Ovary (tissue), 9 donors: ENCODE measurements around the gene ZSCAN22. TPM values are rescaled to one million over a fixed set of nuclear protein-coding genes. Genes with fewer than 3 reads are reported as not detected.

Experiments
- DNase-seq, 5 donors: peaks; one replicate each; pipeline ENCODE4 v3.0.0-alpha.2; 2019 to 2020
- H3K27ac ChIP-seq, 2 donors: fragments of 200-600 bp; one replicate each; pipeline versions ENCODE4 v1.5.1 to v1.8.0; 2019 to 2022
- H3K27me3 ChIP-seq: fragments of 200-600 bp; one replicate; pipeline ENCODE4 v1.8.0; 2022
- H3K36me3 ChIP-seq: fragments of 200-600 bp; sonication (generic); one replicate; pipeline ENCODE4 v1.5.1; 2019
- H3K4me1 ChIP-seq: one replicate; pipeline ENCODE4 v1.8.1; 2013; ENCODE audit warnings: mild to moderate bottlenecking, moderate library complexity; ENCODE audit not compliant: insufficient read depth
- H3K4me3 ChIP-seq: fragments of 200-600 bp; sonication (generic); one replicate; pipeline ENCODE4 v1.5.1; 2017
- H3K9me3 ChIP-seq, 2 donors: fragments of 200-600 bp in 1 of 2; sonication (generic) in 1 of 2; one replicate each; pipeline versions ENCODE4 v1.5.1 to v1.8.1; 2013 to 2019; ENCODE audit warnings: mild to moderate bottlenecking in 1 of 2, moderate library complexity in 1 of 2
- EP300 ChIP-seq: sonication (generic); formaldehyde crosslinking; IDR thresholded peaks from one replicate; pipeline ENCODE4 v1.6.1; 2017; ENCODE audit warnings: antibody characterized with exemption
- POLR2A ChIP-seq: fragments of 450-650 bp; IDR thresholded peaks from one replicate; pipeline ENCODE4 v1.6.1; 2017; ENCODE audit warnings: antibody characterized with exemption, mild to moderate bottlenecking, moderate library complexity
- WGBS, 3 donors: extraction: QIAGEN DNeasy Blood & Tissue Kit in 1 of 3; methylation state at CpG; one replicate each; pipeline versions ENCODE4 v1.1.5 to v1.1.7; 2013 to 2017; 5-methylcytosine and 5-hydroxymethylcytosine counted together
- intact Hi-C, 4 donors: fragments of 100-400 bp; cut with DNase I; formaldehyde crosslinking; loops; one replicate each; pipeline versions ENCODE4 v1.11.0 to v1.15.1; 2022 to 2023
- polyA plus RNA-seq, 2 donors: library from polyadenylated mRNA; stranded (reverse); fragments of 200-250 nt in 1 of 2; fragments of 350-450 nt in 1 of 2; fragmentation: Illumina TruSeq in 1 of 2; extraction: RNeasy Lipid Tissue Mini Kit (QIAGEN cat#74804) in 1 of 2; gene quantifications; one replicate each; pipeline ENCODE4 v1.2.3, GENCODE V29; 2013 to 2014
- total RNA-seq, 7 donors: library from RNA; depleted of rRNA in 2 of 7; stranded (reverse); fragments of >200 nt in 2 of 7; fragmentation: NEBNext Ultra II Directional in 3 of 7; extraction: Animal tissue kit (Norgen Biotek cat#: 25700) in 3 of 7; gene quantifications; one replicate each; pipeline versions ENCODE4 v1.1.0 to v1.2.4, GENCODE V29; 2016 to 2023
- TF ChIP-seq, protein P1 (sequence below), 3 donors: fragments of 450-650 bp in 2 of 3; fragments of 200-600 bp in 1 of 3; IDR thresholded peaks; one replicate each; pipeline versions ENCODE4 v1.5.1 to v1.8.0; 2016 to 2022; ENCODE audit warnings: antibody characterized with exemption in 3 of 3, mild to moderate bottlenecking in 1 of 3
- donor health status: DM: no; HTN: no; CAD: no; lungs with moderate emphysema.
- donor health status: DM: no; HTN: no; CAD: no.
- donor health status: Bipolar disorder and iron deficiency.
- donor health status: DM: yes; HTN: yes; CAD: no.
- donor health status: DM: no; HTN: no; CAD: no.
- donor health status: DM: yes; HTN: yes; CAD: no.

Gene ZSCAN22
- total and polyA plus RNA-seq, 9 donors: 1.1 to 6.1 (median 4.1) TPM

DNA sequence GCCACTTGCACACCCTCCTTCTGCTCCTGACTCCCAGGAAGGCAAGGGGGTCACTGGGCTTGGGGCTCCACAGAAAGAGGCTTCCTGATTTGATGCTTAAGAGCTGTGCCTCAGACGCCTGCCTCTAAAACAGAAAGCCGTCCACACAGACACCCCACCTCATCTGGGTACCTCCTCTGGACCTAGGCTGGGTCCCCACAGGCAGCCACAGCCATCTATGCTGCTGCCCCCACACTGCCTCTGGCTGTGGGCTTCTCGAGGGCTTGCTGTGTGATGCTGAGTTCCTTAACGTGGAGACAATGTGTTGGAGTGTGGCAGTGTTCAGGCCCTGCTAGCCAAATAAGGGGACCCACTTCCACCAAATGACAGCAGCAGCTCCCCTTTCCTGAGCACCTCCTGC is 8.5 kb upstream of the ZSCAN22 start:
- DNase-seq: no peak
- Histone ChIP-seq H3K27ac (no peak overlapping the region), H3K27me3 (no peaks in the 10 kb centered on the region), H3K4me3 (no peak overlapping the region), H3K9me3 (no peaks in the 10 kb centered on the region), H3K4me1 (no peaks in the 10 kb centered on the region), H3K36me3 (no peaks in the 10 kb centered on the region)
- intact Hi-C loops: no loop called here
- 77 to 90% (median 85%) methylated on average over 4 of the region's 4 CpGs for WGBS, 3 donors
- TF ChIP-seq, protein P1, sequence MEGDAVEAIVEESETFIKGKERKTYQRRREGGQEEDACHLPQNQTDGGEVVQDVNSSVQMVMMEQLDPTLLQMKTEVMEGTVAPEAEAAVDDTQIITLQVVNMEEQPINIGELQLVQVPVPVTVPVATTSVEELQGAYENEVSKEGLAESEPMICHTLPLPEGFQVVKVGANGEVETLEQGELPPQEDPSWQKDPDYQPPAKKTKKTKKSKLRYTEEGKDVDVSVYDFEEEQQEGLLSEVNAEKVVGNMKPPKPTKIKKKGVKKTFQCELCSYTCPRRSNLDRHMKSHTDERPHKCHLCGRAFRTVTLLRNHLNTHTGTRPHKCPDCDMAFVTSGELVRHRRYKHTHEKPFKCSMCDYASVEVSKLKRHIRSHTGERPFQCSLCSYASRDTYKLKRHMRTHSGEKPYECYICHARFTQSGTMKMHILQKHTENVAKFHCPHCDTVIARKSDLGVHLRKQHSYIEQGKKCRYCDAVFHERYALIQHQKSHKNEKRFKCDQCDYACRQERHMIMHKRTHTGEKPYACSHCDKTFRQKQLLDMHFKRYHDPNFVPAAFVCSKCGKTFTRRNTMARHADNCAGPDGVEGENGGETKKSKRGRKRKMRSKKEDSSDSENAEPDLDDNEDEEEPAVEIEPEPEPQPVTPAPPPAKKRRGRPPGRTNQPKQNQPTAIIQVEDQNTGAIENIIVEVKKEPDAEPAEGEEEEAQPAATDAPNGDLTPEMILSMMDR (IDR thresholded peaks at IDR 0.05): no peak
- no peak for TF ChIP-seq POLR2A
- TF ChIP-seq EP300: no peak

DNA sequence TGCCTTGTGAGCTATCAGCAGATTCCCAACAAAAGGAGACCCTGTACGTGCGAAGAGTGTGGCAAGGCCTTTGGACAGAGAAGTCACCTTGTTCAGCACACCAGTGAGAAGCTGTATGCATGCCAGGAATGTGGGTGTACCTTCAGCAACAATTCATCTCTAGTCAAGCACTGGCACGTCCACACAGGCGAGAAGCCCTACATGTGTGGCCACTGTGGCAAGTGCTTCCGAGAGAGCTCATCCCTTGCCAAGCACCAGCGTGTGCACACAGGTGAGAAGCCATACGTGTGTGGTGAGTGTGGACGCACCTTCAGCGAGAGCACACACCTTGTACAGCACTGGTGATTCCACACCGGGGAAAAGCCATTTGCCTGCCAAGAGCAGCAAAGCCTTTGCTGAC is 7.6 kb upstream of the ZSCAN22 start:
- 91 to 96% (median 91%) methylated on average over 10 of the region's 10 CpGs for WGBS, 3 donors
- intact Hi-C loops: no loop called here

DNA sequence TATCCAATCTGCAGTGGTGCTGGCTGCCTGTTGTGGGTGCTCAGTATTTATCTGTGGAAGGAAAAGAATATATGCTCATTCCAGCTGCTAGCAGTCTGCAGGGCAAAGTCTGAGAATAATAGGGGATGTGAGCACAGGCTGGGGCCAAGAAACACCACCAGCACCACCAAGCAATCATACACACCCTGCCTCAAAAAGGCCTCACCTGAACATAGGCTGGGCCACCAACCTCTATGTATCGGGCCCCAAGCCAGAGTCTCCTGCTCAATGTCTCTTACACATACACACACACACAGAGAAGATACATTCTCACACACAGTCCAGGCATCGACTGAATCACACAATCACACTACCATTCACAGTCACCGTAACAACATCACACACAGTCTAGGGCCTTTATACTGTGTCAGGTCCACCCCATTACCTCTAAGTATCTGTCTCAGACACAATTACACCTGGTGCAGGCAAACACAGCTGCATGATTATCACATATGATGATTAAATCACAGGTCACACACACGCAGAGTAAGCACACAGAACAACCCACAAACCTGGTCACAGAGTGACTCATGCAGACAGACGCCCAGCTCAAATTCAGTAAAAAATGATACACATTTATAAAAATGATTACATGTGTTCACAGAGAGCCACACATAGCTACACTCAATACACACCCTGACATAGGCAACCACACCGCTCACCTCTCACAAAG is 1.3 kb upstream of the ZSCAN22 start:
- Histone ChIP-seq H3K4me1 (peaks cover 15% of the 10 kb centered on the region), H3K27me3 (no peaks in the 10 kb centered on the region), H3K36me3 (no peaks in the 10 kb centered on the region), H3K4me3 (peak overlapping the region; percentile 1), H3K9me3 (no peaks in the 10 kb centered on the region), H3K27ac (no peak overlapping the region)
- intact Hi-C loops: no loop called here
- no peak for DNase-seq
- no peak for TF ChIP-seq POLR2A
- no peak for TF ChIP-seq EP300
- TF ChIP-seq, protein P1 (IDR thresholded peaks at IDR 0.05): no peak
- WGBS, 3 donors: 83 to 86% (median 84%) methylated on average over 6 of the region's 6 CpGs

More for the DNA sequence above, 7.6 kb upstream of the ZSCAN22 start:
- no peaks in the 10 kb centered on the region for H3K9me3 ChIP-seq
- H3K4me1 ChIP-seq: no peaks in the 10 kb centered on the region
- H3K36me3 ChIP-seq: no peaks in the 10 kb centered on the region
- DNase-seq: no peak
- H3K4me3 ChIP-seq: no peak overlapping the region
- H3K27ac ChIP-seq: no peak overlapping the region
- no peak for TF ChIP-seq POLR2A
- TF ChIP-seq EP300: no peak
- TF ChIP-seq, protein P1 (IDR thresholded peaks at IDR 0.05): no peak
- no peaks in the 10 kb centered on the region for H3K27me3 ChIP-seq

DNA sequence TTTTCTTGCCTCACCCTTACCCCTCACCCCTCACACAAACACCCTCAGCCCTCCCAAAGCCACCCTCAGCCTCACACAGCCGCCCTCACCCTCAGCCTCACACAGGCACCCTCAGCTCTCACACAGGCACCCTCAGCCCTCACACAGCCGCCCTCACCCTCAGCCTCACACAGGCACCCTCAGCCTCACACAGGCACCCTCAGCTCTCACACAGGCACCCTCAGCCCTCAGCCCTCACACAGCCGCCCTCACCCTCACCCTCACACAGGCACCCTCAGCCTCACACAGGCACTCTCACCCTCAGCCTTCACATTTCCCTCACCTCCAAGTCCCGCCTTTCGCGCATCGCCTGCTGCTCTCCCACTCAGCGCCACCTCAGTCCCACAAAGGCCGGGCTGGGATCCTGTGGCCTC is 287 bp upstream of the ZSCAN22 start:
- WGBS, 3 donors: 1 to 10% (median 3%) methylated on average over 9 of the region's 9 CpGs
- Histone ChIP-seq H3K27me3 (no peaks in the 10 kb centered on the region), H3K9me3 (no peaks in the 10 kb centered on the region), H3K4me3 (peak overlapping the region; percentile 92), H3K27ac (peak overlapping the region; percentile 80 to 88), H3K4me1 (peaks cover 15% of the 10 kb centered on the region), H3K36me3 (no peaks in the 10 kb centered on the region)
- no peak for DNase-seq
- TF ChIP-seq, protein P1 (IDR thresholded peaks at IDR 0.05): no peak
- no peak for TF ChIP-seq EP300
- TF ChIP-seq POLR2A: no peak
- intact Hi-C loops: no loop called here
